Effector memory CD4-positive, alpha-beta T cell (primary cell): ENCODE results near the gene KCNA1.

ENCODE experiments used
- DNase-seq, 3 donors: peaks; one replicate each; pipeline ENCODE4 v3.0.0-alpha.2; 2020
- H3K27ac ChIP-seq: 2 replicates; pipeline ENCODE4 v1.7.0; 2013; ENCODE audit warnings: mild to moderate bottlenecking, low read length, moderate library complexity; ENCODE audit not compliant: insufficient read depth, poor library complexity, severe bottlenecking
- H3K27me3 ChIP-seq: replicated peaks from 2 replicates; pipeline ENCODE4 v1.7.0; 2013; ENCODE audit warnings: mild to moderate bottlenecking, low read length; ENCODE audit not compliant: insufficient read depth, control insufficient read depth, poor library complexity, severe bottlenecking
- H3K36me3 ChIP-seq: 2 replicates; pipeline ENCODE4 v1.7.0; 2013; ENCODE audit warnings: mild to moderate bottlenecking, low read length, moderate library complexity; ENCODE audit not compliant: control insufficient read depth, insufficient read depth
- H3K4me1 ChIP-seq: 2 replicates; pipeline ENCODE4 v1.7.0; 2013; ENCODE audit warnings: low read length, mild to moderate bottlenecking; ENCODE audit not compliant: control insufficient read depth, insufficient read depth, poor library complexity, severe bottlenecking
- H3K4me3 ChIP-seq: 2 replicates; pipeline ENCODE4 v1.7.0; 2013; ENCODE audit warnings: low read length, low read depth, mild to moderate bottlenecking; ENCODE audit not compliant: insufficient read depth, poor library complexity, severe bottlenecking
- H3K9me3 ChIP-seq: 2 replicates; pipeline ENCODE4 v1.7.0; 2013; ENCODE audit warnings: mild to moderate bottlenecking, low read length, moderate library complexity; ENCODE audit not compliant: control insufficient read depth
- total RNA-seq, 3 donors: gene quantifications; one replicate each; lab custom pipeline; 2026; lab: John Stamatoyannopoulos, UW

Gene KCNA1
- 0 to 0.19 (median 0) reads per million in 3 donors for total RNA-seq

GRCh38 chr12:4909734-4910501, at the start of gene KCNA1:
Gene KCNA1 (plus strand): TSS chr12:4909905. CDS start chr12:4911379, 1,474 bp downstream.
- no peak within 1 kb of the TSS for H3K27ac ChIP-seq
- no peaks in the 10 kb centered on the region for H3K36me3 ChIP-seq
- peaks cover 20% of the 10 kb centered on the region for H3K4me1 ChIP-seq
- no peaks in the 10 kb centered on the region for H3K9me3 ChIP-seq
- DNase-seq, result no peak
- H3K27me3 ChIP-seq, result peaks cover 31% of the 10 kb centered on the region
- peak within 1 kb of the TSS; percentile 58 for H3K4me3 ChIP-seq

- Histone ChIP-seq H3K4me3 (no peak overlapping the region), H3K27me3 (no peaks in the 10 kb centered on the region), H3K9me3 (no peaks in the 10 kb centered on the region), H3K36me3 (no peaks in the 10 kb centered on the region), H3K4me1 (peaks cover 9% of the 10 kb centered on the region), H3K27ac (no peak overlapping the region)
- no peak for DNase-seq
Observed at GRCh38 chr12:4860741-4861140, 49.0 kb upstream of the KCNA1 start.

DNA sequence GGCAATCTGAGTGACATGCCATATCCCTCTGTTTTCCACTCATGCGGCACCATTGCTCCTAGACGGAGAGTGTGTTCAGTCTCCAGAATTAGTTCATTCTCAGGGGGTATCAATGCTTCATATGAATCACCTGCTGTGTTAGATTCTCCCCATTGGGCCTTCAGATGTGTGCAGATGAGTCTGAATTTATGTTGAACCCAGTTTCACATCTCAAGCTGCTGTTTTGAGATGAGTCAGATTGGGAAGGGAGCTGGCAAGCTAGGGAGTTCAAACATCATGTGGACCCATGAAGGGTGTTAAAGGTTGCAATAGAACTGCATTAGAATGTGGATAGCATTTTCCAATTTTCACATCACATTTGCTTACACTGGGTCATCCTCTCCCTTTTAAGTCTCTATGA, 46.9 kb upstream of the KCNA1 start:
- H3K27ac ChIP-seq, result no peak overlapping the region
- peaks cover 5% of the 10 kb centered on the region for H3K4me1 ChIP-seq
- no peak overlapping the region for H3K4me3 ChIP-seq
- DNase-seq, result no peak
- no peaks in the 10 kb centered on the region for H3K36me3 ChIP-seq
- H3K27me3 ChIP-seq, result no peaks in the 10 kb centered on the region
- no peaks in the 10 kb centered on the region for H3K9me3 ChIP-seq

- Histone ChIP-seq H3K9me3 (no peaks in the 10 kb centered on the region), H3K4me3 (no peak overlapping the region), H3K36me3 (no peaks in the 10 kb centered on the region), H3K4me1 (no peaks in the 10 kb centered on the region), H3K27ac (no peak overlapping the region), H3K27me3 (no peaks in the 10 kb centered on the region)
- DNase-seq, result no peak
Observed at GRCh38 chr12:4864575-4864974, 45.1 kb upstream of the KCNA1 start.

DNA sequence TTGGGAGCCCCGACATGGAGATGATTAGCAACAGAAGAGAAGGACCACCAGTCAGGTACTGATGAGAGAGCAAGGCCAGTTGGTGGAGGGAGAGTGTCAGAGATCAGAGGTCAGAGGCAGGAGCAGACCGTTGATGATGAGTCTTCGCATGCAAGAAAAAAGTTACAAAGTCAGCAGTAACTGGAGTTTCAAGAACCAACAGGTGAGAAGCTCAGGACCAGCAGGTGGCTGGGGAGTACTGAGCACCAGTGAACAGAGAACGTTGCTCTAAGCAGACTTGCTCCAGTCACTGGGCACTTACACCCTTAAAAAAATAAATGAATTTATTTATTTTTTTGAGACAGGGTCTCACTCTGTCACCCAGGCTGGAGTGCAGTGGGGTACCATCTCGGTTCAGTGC, 44.5 kb upstream of the KCNA1 start:
- Histone ChIP-seq H3K4me3 (no peak overlapping the region), H3K9me3 (no peaks in the 10 kb centered on the region), H3K27me3 (no peaks in the 10 kb centered on the region), H3K27ac (no peak overlapping the region), H3K36me3 (no peaks in the 10 kb centered on the region), H3K4me1 (no peaks in the 10 kb centered on the region)
- no peak for DNase-seq

GRCh38 chr12:4866299-4866698, 43.4 kb upstream of the KCNA1 start:
- Histone ChIP-seq H3K9me3 (no peaks in the 10 kb centered on the region), H3K27ac (no peak overlapping the region), H3K4me3 (no peak overlapping the region), H3K27me3 (no peaks in the 10 kb centered on the region), H3K4me1 (no peaks in the 10 kb centered on the region), H3K36me3 (no peaks in the 10 kb centered on the region)
- DNase-seq, result no peak

- no peak overlapping the region for H3K27ac ChIP-seq
- no peak overlapping the region for H3K4me3 ChIP-seq
- H3K27me3 ChIP-seq, result no peaks in the 10 kb centered on the region
- no peaks in the 10 kb centered on the region for H3K9me3 ChIP-seq
- no peak for DNase-seq
- H3K4me1 ChIP-seq, result no peaks in the 10 kb centered on the region
- no peaks in the 10 kb centered on the region for H3K36me3 ChIP-seq
Observed at GRCh38 chr12:4867384-4867783, 42.3 kb upstream of the KCNA1 start.

GRCh38 chr12:4870423-4870822, 39.3 kb upstream of the KCNA1 start:
- Histone ChIP-seq H3K27me3 (no peaks in the 10 kb centered on the region), H3K4me3 (no peak overlapping the region), H3K27ac (no peak overlapping the region), H3K9me3 (no peaks in the 10 kb centered on the region), H3K36me3 (no peaks in the 10 kb centered on the region), H3K4me1 (no peaks in the 10 kb centered on the region)
- no peak for DNase-seq

- H3K27ac ChIP-seq, result no peak overlapping the region
- no peaks in the 10 kb centered on the region for H3K9me3 ChIP-seq
- no peak for DNase-seq
- no peaks in the 10 kb centered on the region for H3K36me3 ChIP-seq
- no peaks in the 10 kb centered on the region for H3K4me1 ChIP-seq
- no peaks in the 10 kb centered on the region for H3K27me3 ChIP-seq
- H3K4me3 ChIP-seq, result no peak overlapping the region
Observed at GRCh38 chr12:4871514-4871913, 38.2 kb upstream of the KCNA1 start.

GRCh38 chr12:4873947-4874346, 35.8 kb upstream of the KCNA1 start:
- peaks cover 3% of the 10 kb centered on the region for H3K9me3 ChIP-seq
- DNase-seq, result no peak
- no peak overlapping the region for H3K27ac ChIP-seq
- no peaks in the 10 kb centered on the region for H3K4me1 ChIP-seq
- no peak overlapping the region for H3K4me3 ChIP-seq
- H3K36me3 ChIP-seq, result no peaks in the 10 kb centered on the region
- no peaks in the 10 kb centered on the region for H3K27me3 ChIP-seq
